ENCODE data around the gene OR51I2. TPM values are rescaled to one million over a fixed set of nuclear protein-coding genes. Genes with fewer than 3 reads are reported as not detected.

OR51I2 gene, protein sequence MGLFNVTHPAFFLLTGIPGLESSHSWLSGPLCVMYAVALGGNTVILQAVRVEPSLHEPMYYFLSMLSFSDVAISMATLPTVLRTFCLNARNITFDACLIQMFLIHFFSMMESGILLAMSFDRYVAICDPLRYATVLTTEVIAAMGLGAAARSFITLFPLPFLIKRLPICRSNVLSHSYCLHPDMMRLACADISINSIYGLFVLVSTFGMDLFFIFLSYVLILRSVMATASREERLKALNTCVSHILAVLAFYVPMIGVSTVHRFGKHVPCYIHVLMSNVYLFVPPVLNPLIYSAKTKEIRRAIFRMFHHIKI
- total RNA-seq, result not detected in 2 replicates
- long read RNA-seq, result 0 reads

GRCh38 chr11:5449023-5449422, at the start of gene OR51I2:
TSS of gene OR51I2 (plus strand) at chr11:5449323. CDS start at chr11:5453489, 4,166 bp downstream.
- H3K4me3 Mint-ChIP-seq (ENCODE audit: unreplicated experiment), result no peak within 1 kb of the TSS
- TF ChIP-seq, protein P1, sequence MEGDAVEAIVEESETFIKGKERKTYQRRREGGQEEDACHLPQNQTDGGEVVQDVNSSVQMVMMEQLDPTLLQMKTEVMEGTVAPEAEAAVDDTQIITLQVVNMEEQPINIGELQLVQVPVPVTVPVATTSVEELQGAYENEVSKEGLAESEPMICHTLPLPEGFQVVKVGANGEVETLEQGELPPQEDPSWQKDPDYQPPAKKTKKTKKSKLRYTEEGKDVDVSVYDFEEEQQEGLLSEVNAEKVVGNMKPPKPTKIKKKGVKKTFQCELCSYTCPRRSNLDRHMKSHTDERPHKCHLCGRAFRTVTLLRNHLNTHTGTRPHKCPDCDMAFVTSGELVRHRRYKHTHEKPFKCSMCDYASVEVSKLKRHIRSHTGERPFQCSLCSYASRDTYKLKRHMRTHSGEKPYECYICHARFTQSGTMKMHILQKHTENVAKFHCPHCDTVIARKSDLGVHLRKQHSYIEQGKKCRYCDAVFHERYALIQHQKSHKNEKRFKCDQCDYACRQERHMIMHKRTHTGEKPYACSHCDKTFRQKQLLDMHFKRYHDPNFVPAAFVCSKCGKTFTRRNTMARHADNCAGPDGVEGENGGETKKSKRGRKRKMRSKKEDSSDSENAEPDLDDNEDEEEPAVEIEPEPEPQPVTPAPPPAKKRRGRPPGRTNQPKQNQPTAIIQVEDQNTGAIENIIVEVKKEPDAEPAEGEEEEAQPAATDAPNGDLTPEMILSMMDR (IDR thresholded peaks at IDR 0.05), result no peak
- no peaks in the 10 kb centered on the region for H3K4me1 Mint-ChIP-seq (ENCODE audit: unreplicated experiment)
- H3K27ac Mint-ChIP-seq (ENCODE audit: unreplicated experiment), result no peak within 1 kb of the TSS
- H3K27me3 Mint-ChIP-seq (ENCODE audit: unreplicated experiment), result no peaks in the 10 kb centered on the region
- DNase-seq (ENCODE audit: extremely low spot score, unreplicated experiment), result no peak
- H3K36me3 Mint-ChIP-seq (ENCODE audit: unreplicated experiment), result no peaks in the 10 kb centered on the region
- no peaks in the 10 kb centered on the region for H3K9me3 Mint-ChIP-seq (ENCODE audit: unreplicated experiment)

GRCh38 chr11:5405173-5405572, 44.0 kb upstream of the OR51I2 start:
- TF ChIP-seq, protein P1 (IDR thresholded peaks at IDR 0.05), result no peak
- Mint-ChIP-seq H3K27ac (ENCODE audit: unreplicated experiment) (no peak overlapping the region), H3K27me3 (ENCODE audit: unreplicated experiment) (peaks cover 23% of the 10 kb centered on the region), H3K4me3 (ENCODE audit: unreplicated experiment) (no peak overlapping the region), H3K4me1 (ENCODE audit: unreplicated experiment) (no peaks in the 10 kb centered on the region), H3K36me3 (ENCODE audit: unreplicated experiment) (no peaks in the 10 kb centered on the region), H3K9me3 (ENCODE audit: unreplicated experiment) (no peaks in the 10 kb centered on the region)
- no peak for DNase-seq (ENCODE audit: extremely low spot score, unreplicated experiment)

DNA sequence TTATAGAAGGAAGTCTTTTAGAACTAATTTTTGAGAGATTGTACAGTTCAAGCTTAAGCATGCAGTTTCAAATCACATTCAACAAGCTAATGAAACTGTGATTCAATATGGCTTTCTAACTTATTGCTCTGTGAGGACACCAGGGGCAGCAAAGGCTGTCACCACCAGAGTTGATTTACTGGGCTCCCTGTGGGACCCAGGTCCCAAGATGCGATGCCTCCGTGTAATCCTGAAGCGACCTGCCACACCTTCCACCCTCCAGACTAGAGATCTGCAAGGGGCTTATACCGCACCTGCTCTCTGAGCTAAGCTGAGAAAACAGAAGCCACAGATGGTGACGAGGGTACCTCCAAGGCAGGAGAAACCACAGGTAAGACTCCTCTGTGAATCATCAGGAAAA, 28.1 kb upstream of the OR51I2 start:
- Mint-ChIP-seq H3K4me1 (ENCODE audit: unreplicated experiment) (no peaks in the 10 kb centered on the region), H3K27ac (ENCODE audit: unreplicated experiment) (no peak overlapping the region), H3K36me3 (ENCODE audit: unreplicated experiment) (no peaks in the 10 kb centered on the region), H3K4me3 (ENCODE audit: unreplicated experiment) (no peak overlapping the region), H3K27me3 (ENCODE audit: unreplicated experiment) (no peaks in the 10 kb centered on the region), H3K9me3 (ENCODE audit: unreplicated experiment) (no peaks in the 10 kb centered on the region)
- TF ChIP-seq, protein P1 (IDR thresholded peaks at IDR 0.05), result no peak
- no peak for DNase-seq (ENCODE audit: extremely low spot score, unreplicated experiment)

- no peaks in the 10 kb centered on the region for H3K36me3 Mint-ChIP-seq (ENCODE audit: unreplicated experiment)
- no peaks in the 10 kb centered on the region for H3K9me3 Mint-ChIP-seq (ENCODE audit: unreplicated experiment)
- TF ChIP-seq, protein P1 (IDR thresholded peaks at IDR 0.05), result no peak
- H3K4me3 Mint-ChIP-seq (ENCODE audit: unreplicated experiment), result no peak within 1 kb of the TSS
- DNase-seq (ENCODE audit: extremely low spot score, unreplicated experiment), result no peak
- no peaks in the 10 kb centered on the region for H3K27me3 Mint-ChIP-seq (ENCODE audit: unreplicated experiment)
- H3K4me1 Mint-ChIP-seq (ENCODE audit: unreplicated experiment), result no peaks in the 10 kb centered on the region
- no peak within 1 kb of the TSS for H3K27ac Mint-ChIP-seq (ENCODE audit: unreplicated experiment)
These were observed 27.3 kb upstream of the OR51I2 start, which contains the start of gene OR51Q1 for GRCh38 chr11:5421811-5422210. TSS of gene OR51Q1 (plus strand) at chr11:5422111. CDS start at chr11:5422201, 90 bp downstream.

DNA sequence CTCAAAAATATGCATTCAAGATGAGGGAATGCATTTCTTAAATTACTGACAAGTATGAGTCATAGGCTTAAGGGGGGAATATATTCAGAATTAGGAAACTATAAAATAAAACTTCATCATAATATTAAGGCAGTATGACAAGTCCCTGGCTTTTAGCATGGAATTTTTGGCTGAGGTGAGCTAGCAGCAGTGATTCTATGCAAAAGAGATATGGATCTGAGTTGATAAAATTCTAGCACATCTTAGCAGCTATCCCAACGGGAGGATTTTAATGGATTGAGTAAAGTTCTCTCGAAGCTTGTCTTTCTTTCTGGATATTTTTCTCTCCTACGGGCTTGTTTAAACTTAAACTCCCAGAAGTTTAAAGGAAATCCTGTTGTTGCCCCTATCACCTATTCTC, 26.0 kb upstream of the OR51I2 start:
- no peak for DNase-seq (ENCODE audit: extremely low spot score, unreplicated experiment)
- Mint-ChIP-seq H3K9me3 (ENCODE audit: unreplicated experiment) (no peaks in the 10 kb centered on the region), H3K27me3 (ENCODE audit: unreplicated experiment) (no peaks in the 10 kb centered on the region), H3K27ac (ENCODE audit: unreplicated experiment) (no peak overlapping the region), H3K4me3 (ENCODE audit: unreplicated experiment) (no peak overlapping the region), H3K4me1 (ENCODE audit: unreplicated experiment) (no peaks in the 10 kb centered on the region), H3K36me3 (ENCODE audit: unreplicated experiment) (no peaks in the 10 kb centered on the region)
- TF ChIP-seq, protein P1 (IDR thresholded peaks at IDR 0.05), result no peak

Data from osteocyte (in vitro differentiated cells).